GM21576 (cell line): Measurements from ENCODE around the gene KCNB1.

Experiments
- ATAC-seq: cut with Tn5 transposase; IDR thresholded peaks from one replicate; pipeline ENCODE4 v1.9.1; 2021; ENCODE audit warnings: mild to moderate bottlenecking, moderate library complexity; ENCODE audit not compliant: unreplicated experiment

KCNB1 gene

GRCh38 chr20:49471397-49471796 lies 11.1 kb downstream of the KCNB1 start:
- no peak for ATAC-seq

GRCh38 chr20:49470922-49471321 lies 11.5 kb downstream of the KCNB1 start:
- no peak for ATAC-seq

GRCh38 chr20:49469060-49469459 lies 13.4 kb downstream of the KCNB1 start:
- ATAC-seq, result no peak

- ATAC-seq, result no peak
Observed at GRCh38 chr20:49468412-49468811, 14.1 kb downstream of the KCNB1 start.

GRCh38 chr20:49466114-49466912 lies 16.2 kb downstream of the KCNB1 start:
- ATAC-seq, result no peak

- no peak for ATAC-seq
Observed at GRCh38 chr20:49464556-49464955, 17.9 kb downstream of the KCNB1 start.

GRCh38 chr20:49462626-49463025 lies 19.8 kb downstream of the KCNB1 start:
- ATAC-seq, result no peak

GRCh38 chr20:49461894-49462620 lies 20.4 kb downstream of the KCNB1 start:
- ATAC-seq, result no peak

- no peak for ATAC-seq
Observed at GRCh38 chr20:49460916-49461315, 21.6 kb downstream of the KCNB1 start.

- no peak for ATAC-seq
Observed at GRCh38 chr20:49460131-49460530, 22.3 kb downstream of the KCNB1 start.

GRCh38 chr20:49459684-49460083 lies 22.8 kb downstream of the KCNB1 start:
- ATAC-seq, result no peak

- no peak for ATAC-seq
Observed at GRCh38 chr20:49457444-49457843, 25.0 kb downstream of the KCNB1 start.

GRCh38 chr20:49456646-49457045 lies 25.8 kb downstream of the KCNB1 start:
- ATAC-seq, result no peak

GRCh38 chr20:49455691-49456090 lies 26.8 kb downstream of the KCNB1 start:
- ATAC-seq, result no peak

- ATAC-seq, result no peak
Observed at GRCh38 chr20:49452011-49452482, 30.4 kb downstream of the KCNB1 start.

- ATAC-seq, result no peak
Observed at GRCh38 chr20:49450281-49450721, 32.2 kb downstream of the KCNB1 start.

GRCh38 chr20:49448917-49449316 lies 33.6 kb downstream of the KCNB1 start:
- no peak for ATAC-seq

GRCh38 chr20:49447946-49448809 lies 34.3 kb downstream of the KCNB1 start:
- no peak for ATAC-seq

GRCh38 chr20:49447364-49447763 lies 35.1 kb downstream of the KCNB1 start:
- ATAC-seq, result no peak

GRCh38 chr20:49446808-49447207 lies 35.7 kb downstream of the KCNB1 start:
- ATAC-seq, result no peak

GRCh38 chr20:49446080-49446479 lies 36.4 kb downstream of the KCNB1 start:
- ATAC-seq, result no peak
